ENCODE measurements around the gene PPP1R13L. TPM values are rescaled to one million over a fixed set of nuclear protein-coding genes. Genes with fewer than 3 reads are reported as not detected.

Gene PPP1R13L
- total and polyA plus RNA-seq, 2 donors (not counting 1 experiment from before 2014, with no cell fraction given) = 3.0 to 5.8 TPM

DNA sequence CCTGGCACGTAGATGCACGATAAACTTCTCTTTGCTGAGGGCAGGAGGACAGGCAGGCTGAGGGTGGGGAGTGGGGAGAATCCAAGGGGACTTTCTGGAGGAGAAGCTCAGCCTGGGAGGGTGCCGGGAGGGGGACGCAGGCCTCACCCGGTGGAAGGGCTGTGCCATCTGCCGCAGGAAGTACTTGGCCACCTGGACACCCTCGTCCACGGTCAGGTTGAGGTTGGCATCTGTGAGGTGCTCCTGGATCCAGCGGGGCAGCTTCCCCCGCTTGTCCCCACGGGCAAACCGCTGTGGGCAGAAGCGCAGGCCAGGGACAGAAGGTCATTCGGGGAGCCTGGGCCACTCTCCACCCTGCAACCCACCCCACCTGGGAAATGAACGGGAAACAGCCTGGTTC lies 52.8 kb downstream of the PPP1R13L start:
- H3K27me3 ChIP-seq (ENCODE audit: control insufficient read depth, insufficient read depth, low read length) = no peaks in the 10 kb centered on the region
- no peak overlapping the region for H3K9ac ChIP-seq (ENCODE audit: insufficient read depth, low read length)
- no peaks in the 10 kb centered on the region for H3K9me3 ChIP-seq (ENCODE audit: control insufficient read depth, insufficient read depth, low read depth, low read length)
- no peak overlapping the region for H3K4me3 ChIP-seq (replicated peaks in 1 of 4; ENCODE audit: control extremely low read depth in 1 of 4, insufficient read depth in 1 of 4, low read depth in 3 of 4, low read length in 4 of 4)
- peaks cover 30% of the 10 kb centered on the region for H3K36me3 ChIP-seq (ENCODE audit: control insufficient read depth, insufficient read depth, low read length)
- H2AFZ ChIP-seq (ENCODE audit: low read length) = no peak overlapping the region
- no peak overlapping the region for H3K4me2 ChIP-seq (ENCODE audit: extremely low read depth, insufficient read depth, low read length)
- no peaks in the 10 kb centered on the region for H4K20me1 ChIP-seq (ENCODE audit: control insufficient read depth, extremely low read depth, insufficient read depth, low read length)
- TF ChIP-seq EZH2 (IDR thresholded peaks at IDR 0.05; ENCODE audit: low read length, missing control alignments) = no peak
- TF ChIP-seq, protein P1, sequence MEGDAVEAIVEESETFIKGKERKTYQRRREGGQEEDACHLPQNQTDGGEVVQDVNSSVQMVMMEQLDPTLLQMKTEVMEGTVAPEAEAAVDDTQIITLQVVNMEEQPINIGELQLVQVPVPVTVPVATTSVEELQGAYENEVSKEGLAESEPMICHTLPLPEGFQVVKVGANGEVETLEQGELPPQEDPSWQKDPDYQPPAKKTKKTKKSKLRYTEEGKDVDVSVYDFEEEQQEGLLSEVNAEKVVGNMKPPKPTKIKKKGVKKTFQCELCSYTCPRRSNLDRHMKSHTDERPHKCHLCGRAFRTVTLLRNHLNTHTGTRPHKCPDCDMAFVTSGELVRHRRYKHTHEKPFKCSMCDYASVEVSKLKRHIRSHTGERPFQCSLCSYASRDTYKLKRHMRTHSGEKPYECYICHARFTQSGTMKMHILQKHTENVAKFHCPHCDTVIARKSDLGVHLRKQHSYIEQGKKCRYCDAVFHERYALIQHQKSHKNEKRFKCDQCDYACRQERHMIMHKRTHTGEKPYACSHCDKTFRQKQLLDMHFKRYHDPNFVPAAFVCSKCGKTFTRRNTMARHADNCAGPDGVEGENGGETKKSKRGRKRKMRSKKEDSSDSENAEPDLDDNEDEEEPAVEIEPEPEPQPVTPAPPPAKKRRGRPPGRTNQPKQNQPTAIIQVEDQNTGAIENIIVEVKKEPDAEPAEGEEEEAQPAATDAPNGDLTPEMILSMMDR (conservative IDR thresholded peaks at IDR 0.05 in 1 of 2, IDR thresholded peaks at IDR 0.05 in 1 of 2; ENCODE audit: low read depth in 1 of 2, low read length in 2 of 2) = no peak
- no peak for DNase-seq (ENCODE audit: low read depth in 2 of 2)
- H3K4me1 ChIP-seq (ENCODE audit: control insufficient read depth, extremely low read depth, insufficient read depth, low read length) = no peaks in the 10 kb centered on the region
- no peaks in the 10 kb centered on the region for H3K79me2 ChIP-seq (ENCODE audit: control insufficient read depth, insufficient read depth, low read length)
- no peak overlapping the region for H3K27ac ChIP-seq (ENCODE audit: insufficient read depth, low read length)

DNA sequence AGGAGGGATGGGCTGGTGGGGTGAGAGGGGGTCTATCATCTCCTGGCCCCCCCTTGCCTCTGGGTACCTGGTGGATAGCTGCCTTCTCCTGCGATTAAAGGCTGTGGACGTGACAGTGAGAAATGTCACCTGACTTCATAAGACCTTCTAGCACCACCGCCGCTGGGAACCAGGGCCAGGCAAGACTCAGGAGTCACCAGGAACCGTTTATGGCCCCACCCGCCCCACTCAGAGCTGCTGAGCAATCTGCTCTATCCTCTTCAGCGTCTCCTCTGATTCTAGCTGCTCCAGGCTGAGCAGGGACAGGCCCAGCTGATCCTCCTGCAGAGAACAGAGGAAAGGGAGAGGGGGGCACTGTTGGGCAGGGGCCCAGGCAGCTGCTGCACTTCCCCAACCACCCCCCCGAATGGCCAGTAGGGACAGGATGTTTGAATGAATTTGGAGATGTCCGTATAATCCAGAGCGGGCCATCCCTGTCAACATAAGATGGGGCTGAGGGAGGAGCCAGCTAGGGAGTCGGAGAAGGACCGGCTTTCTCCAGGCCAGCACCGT lies 53.4 kb downstream of the PPP1R13L start:
- no peaks in the 10 kb centered on the region for H3K27me3 ChIP-seq (ENCODE audit: control insufficient read depth, insufficient read depth, low read length)
- H3K79me2 ChIP-seq (ENCODE audit: control insufficient read depth, insufficient read depth, low read length) = no peaks in the 10 kb centered on the region
- peaks cover 26% of the 10 kb centered on the region for H3K36me3 ChIP-seq (ENCODE audit: control insufficient read depth, insufficient read depth, low read length)
- H3K4me3 ChIP-seq (replicated peaks in 1 of 4; ENCODE audit: control extremely low read depth in 1 of 4, insufficient read depth in 1 of 4, low read depth in 3 of 4, low read length in 4 of 4) = no peak overlapping the region
- TF ChIP-seq, protein P1 (conservative IDR thresholded peaks at IDR 0.05 in 1 of 2, IDR thresholded peaks at IDR 0.05 in 1 of 2; ENCODE audit: low read depth in 1 of 2, low read length in 2 of 2) = no peak
- H3K4me2 ChIP-seq (ENCODE audit: extremely low read depth, insufficient read depth, low read length) = no peak overlapping the region
- no peaks in the 10 kb centered on the region for H3K9me3 ChIP-seq (ENCODE audit: control insufficient read depth, insufficient read depth, low read depth, low read length)
- H3K27ac ChIP-seq (ENCODE audit: insufficient read depth, low read length) = no peak overlapping the region
- no peak overlapping the region for H2AFZ ChIP-seq (ENCODE audit: low read length)
- DNase-seq (ENCODE audit: low read depth in 2 of 2) = no peak
- no peak overlapping the region for H3K9ac ChIP-seq (ENCODE audit: insufficient read depth, low read length)
- H4K20me1 ChIP-seq (ENCODE audit: control insufficient read depth, extremely low read depth, insufficient read depth, low read length) = no peaks in the 10 kb centered on the region
- H3K4me1 ChIP-seq (ENCODE audit: control insufficient read depth, extremely low read depth, insufficient read depth, low read length) = no peaks in the 10 kb centered on the region

DNA sequence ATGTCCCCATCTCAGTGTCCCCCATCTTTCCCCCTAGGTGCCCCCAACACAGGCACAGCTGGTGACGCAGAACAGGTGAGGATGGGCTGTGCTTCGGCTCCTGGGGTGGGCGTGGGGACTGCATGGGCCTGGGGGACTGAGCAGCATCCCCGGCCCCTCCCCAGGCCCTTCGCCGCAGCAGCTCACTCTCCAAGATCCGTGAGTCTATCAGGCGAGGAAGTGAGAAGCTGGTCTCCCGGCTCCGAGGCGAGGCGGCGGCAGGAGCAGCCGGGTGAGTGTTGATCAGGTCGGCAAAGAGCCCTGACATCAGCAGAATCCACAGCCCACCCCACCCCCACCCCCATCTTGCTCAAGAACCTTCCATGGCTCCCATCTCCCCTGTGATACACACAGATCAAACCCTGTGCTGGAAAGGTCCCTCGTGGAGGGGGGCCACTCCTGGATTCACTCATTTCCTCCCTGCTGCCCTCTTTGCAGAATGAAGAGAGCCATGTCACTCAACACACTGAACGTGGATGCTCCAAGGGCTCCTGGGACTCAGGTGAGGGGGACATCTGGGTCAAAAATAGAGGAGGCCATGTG lies 54.3 kb downstream of the PPP1R13L start:
- peaks cover 23% of the 10 kb centered on the region for H3K36me3 ChIP-seq (ENCODE audit: control insufficient read depth, insufficient read depth, low read length)
- H3K27ac ChIP-seq (ENCODE audit: insufficient read depth, low read length) = no peak overlapping the region

More for the DNA sequence above, 54.3 kb downstream of the PPP1R13L start:
- Histone ChIP-seq H2AFZ (ENCODE audit: low read length) (no peak overlapping the region), H3K9me3 (ENCODE audit: control insufficient read depth, insufficient read depth, low read depth, low read length) (no peaks in the 10 kb centered on the region), H3K4me3 (replicated peaks in 1 of 4; ENCODE audit: control extremely low read depth in 1 of 4, insufficient read depth in 1 of 4, low read depth in 3 of 4, low read length in 4 of 4) (no peak overlapping the region), H3K9ac (ENCODE audit: insufficient read depth, low read length) (no peak overlapping the region), H3K4me2 (ENCODE audit: extremely low read depth, insufficient read depth, low read length) (no peak overlapping the region), H3K79me2 (ENCODE audit: control insufficient read depth, insufficient read depth, low read length) (no peaks in the 10 kb centered on the region), H4K20me1 (ENCODE audit: control insufficient read depth, extremely low read depth, insufficient read depth, low read length) (no peaks in the 10 kb centered on the region), H3K27me3 (ENCODE audit: control insufficient read depth, insufficient read depth, low read length) (no peaks in the 10 kb centered on the region), H3K4me1 (ENCODE audit: control insufficient read depth, extremely low read depth, insufficient read depth, low read length) (no peaks in the 10 kb centered on the region)
- TF ChIP-seq, protein P1 (conservative IDR thresholded peaks at IDR 0.05 in 1 of 2, IDR thresholded peaks at IDR 0.05 in 1 of 2; ENCODE audit: low read depth in 1 of 2, low read length in 2 of 2) = no peak
- no peak for TF ChIP-seq EZH2 (IDR thresholded peaks at IDR 0.05; ENCODE audit: low read length, missing control alignments)
- DNase-seq (ENCODE audit: low read depth in 2 of 2) = no peak
